ENCODE measurements around the gene CNBP. TPM values are rescaled to one million over a fixed set of nuclear protein-coding genes. Genes with fewer than 3 reads are reported as not detected.
A peak's percentile ranks its signal among the peaks of the same experiment; 100 is the strongest.

Gene CNBP
- total and polyA plus RNA-seq, 9 of the 15 experiments (the other 6 are each of a cell fraction or from before 2014, with no cell fraction given), result 284 to 717 (median 412) TPM

DNA sequence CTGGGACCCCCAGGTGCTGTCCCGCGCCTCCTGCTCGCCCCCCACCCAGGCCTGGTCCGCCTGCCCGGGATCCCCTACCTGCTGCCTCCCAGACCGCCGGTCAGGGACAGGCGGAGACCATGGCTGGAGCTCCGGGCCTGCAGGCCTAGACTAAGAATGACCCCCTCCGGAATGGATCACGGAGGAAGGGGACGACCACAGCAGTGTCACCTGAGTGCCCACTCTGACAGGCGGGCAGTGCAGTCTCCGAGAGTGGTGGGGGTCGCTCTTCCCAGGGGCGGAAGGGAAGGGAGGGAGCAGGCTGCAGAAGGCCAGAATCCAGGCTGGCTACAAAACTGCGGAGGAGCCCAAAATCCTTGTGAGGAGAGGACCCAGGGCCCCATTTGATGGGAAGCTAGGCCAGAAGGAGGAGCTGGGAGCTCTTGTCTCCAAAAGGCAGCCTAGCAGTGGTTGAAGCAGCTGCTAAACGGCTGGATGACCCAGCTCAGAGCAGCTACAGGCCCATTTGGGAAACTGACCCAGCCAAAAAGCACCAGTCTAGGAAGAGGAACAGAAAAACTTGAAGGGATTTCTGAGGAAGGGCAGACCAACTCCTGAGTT is 61.2 kb downstream of the CNBP start:
- ATAC-seq (no peak), DNase-seq (ENCODE audit: extremely low read depth in 1 of 4, low spot score in 3 of 4) (no peak), FAIRE-seq (no peak)
- Histone ChIP-seq H4K20me1 (replicated peaks; ENCODE audit: control insufficient read depth, insufficient read depth, low read length) (no peaks in the 10 kb centered on the region), H3K27me3 (ENCODE audit: control insufficient read depth in 2 of 2, insufficient read depth in 2 of 2, low read length in 2 of 2) (no peaks in the 10 kb centered on the region), H3K27ac (ENCODE audit: extremely low read depth, low read depth, low read length) (no peak overlapping the region; the same call in 2 of the 3 replicates), H2AFZ (ENCODE audit: low read depth, low read length) (0 out of 2 replicates have a peak overlapping the region, but pooled peaks have one; percentile 16), H3K9me1 (ENCODE audit: control insufficient read depth, insufficient read depth, low read length) (no peaks in the 10 kb centered on the region), H3K4me2 (ENCODE audit: insufficient read depth, low read length) (no peak overlapping the region), H3K4me1 (replicated peaks in 1 of 2; ENCODE audit: control insufficient read depth in 2 of 2, insufficient read depth in 2 of 2, low read length in 2 of 2) (peaks cover 15 to 30% of the 10 kb centered on the region in 2 experiments; a peak in 4 of 5 replicates), H3K4me3 (no peak overlapping the region), H3K9ac (ENCODE audit: insufficient read depth in 1 of 2, low read depth in 2 of 2, low read length in 2 of 2) (no peak overlapping the region; a peak in 1 of 4 replicates), H3K9me3 (replicated peaks; ENCODE audit: control insufficient read depth, insufficient read depth, low read depth, low read length) (no peaks in the 10 kb centered on the region), H3K36me3 (ENCODE audit: control insufficient read depth, insufficient read depth, low read length) (no peaks in the 10 kb centered on the region), H3K79me2 (ENCODE audit: control insufficient read depth, insufficient read depth, low read length) (peaks cover 15% of the 10 kb centered on the region; the same call in 2 of the 3 replicates)
- intact Hi-C loops (cut with micrococcal nuclease), result no loop called here
- 73% methylated on average over 9 of the region's 18 CpGs for WGBS (ENCODE audit: insufficient coverage, low coverage, missing lambda C conversion rate)
- POLR2A ChIA-PET, result interaction anchor here (0.6 to 2.1 kb wide), 5 partner anchors 15 to 176 kb away, joined by 3 to 10 read pairs (median 3); no protein-coding TSS in a partner anchor
- BruUV-seq (replicated peaks), result no TSS peak
- CTCF ChIA-PET (ENCODE audit: low intra/inter-chr PET ratio), result no interaction called here
- TF ChIP-seq ZNF217 (CRISPR knock-in tag; IDR thresholded peaks at IDR 0.05), result no peak
- TF ChIP-seq PCBP1 (IDR thresholded peaks at IDR 0.05; ENCODE audit: low read depth, low read length, poor library complexity, severe bottlenecking), result peak; percentile 17
- in situ Hi-C loops (cut with MboI), result no loop called here

DNA sequence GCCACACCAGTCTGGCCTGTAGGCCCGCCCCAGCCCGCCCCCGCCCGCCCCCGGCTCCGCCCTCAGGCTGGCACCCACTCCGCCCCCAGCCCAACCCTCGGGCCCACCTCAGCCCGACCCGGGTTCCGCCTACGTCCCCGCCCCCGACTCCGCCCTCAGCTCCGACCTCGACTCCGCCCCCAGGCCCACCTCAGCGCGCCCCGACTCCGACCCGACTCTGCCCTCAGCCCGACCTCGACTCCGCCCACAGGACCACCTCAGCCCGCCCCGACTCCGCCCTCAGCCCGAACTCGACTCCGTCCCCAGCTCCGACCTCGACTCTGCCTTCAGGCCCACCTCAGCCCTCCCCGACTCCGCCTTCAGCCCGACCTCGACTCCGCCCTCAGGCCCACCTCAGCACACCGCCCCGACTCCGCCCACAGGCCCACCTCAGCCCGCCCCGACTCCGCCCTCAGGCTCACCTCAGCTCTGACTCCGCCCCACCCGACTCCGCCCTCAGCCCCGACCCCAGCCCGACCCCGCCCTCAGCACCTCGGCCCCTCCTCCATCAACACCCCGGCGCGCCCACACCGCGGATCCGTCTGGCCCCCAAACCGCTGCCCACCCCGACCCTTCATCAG is 61.8 kb downstream of the CNBP start, which contains the start of gene RAB43:
Gene RAB43, minus strand, starts transcription at position 13 of the 620 bp plus-strand sequence. CDS start 315 bp downstream, outside the sequence.
- ChIA-PET CTCF (ENCODE audit: low intra/inter-chr PET ratio) (no interaction called here), POLR2A (interaction anchor here (0.7 to 2.1 kb wide), 5 partner anchors 9 to 56 kb away, joined by 3 to 10 read pairs (median 4); no protein-coding TSS in a partner anchor)
- no peaks in the 10 kb centered on the region for H4K20me1 ChIP-seq (replicated peaks; ENCODE audit: control insufficient read depth, insufficient read depth, low read length)
- peak within 1 kb of the TSS; percentile 75 for H3K27ac ChIP-seq (ENCODE audit: extremely low read depth, low read depth, low read length)
- intact Hi-C loops (cut with micrococcal nuclease), result no loop called here
- peak; percentile 83 to 97 (median 95) for DNase-seq (ENCODE audit: extremely low read depth in 1 of 4, low spot score in 3 of 4)
- no peak for FAIRE-seq
- H3K4me2 ChIP-seq (ENCODE audit: insufficient read depth, low read length), result peak within 1 kb of the TSS; percentile 87
- H3K36me3 ChIP-seq (ENCODE audit: control insufficient read depth, insufficient read depth, low read length), result no peaks in the 10 kb centered on the region
- no peaks in the 10 kb centered on the region for H3K27me3 ChIP-seq (ENCODE audit: control insufficient read depth in 2 of 2, insufficient read depth in 2 of 2, low read length in 2 of 2)
- H3K9me3 ChIP-seq (replicated peaks; ENCODE audit: control insufficient read depth, insufficient read depth, low read depth, low read length), result no peaks in the 10 kb centered on the region
- H3K9ac ChIP-seq (ENCODE audit: insufficient read depth in 1 of 2, low read depth in 2 of 2, low read length in 2 of 2), result peak within 1 kb of the TSS; percentile 68 to 94
- WGBS (ENCODE audit: insufficient coverage, low coverage, missing lambda C conversion rate), result 4% methylated on average over 7 of the region's 60 CpGs
- peak within 1 kb of the TSS; percentile 58 for H3K4me3 ChIP-seq
- H3K79me2 ChIP-seq (ENCODE audit: control insufficient read depth, insufficient read depth, low read length), result peaks cover 15% of the 10 kb centered on the region; the same call in 2 of the 3 replicates
- no peaks in the 10 kb centered on the region for H3K9me1 ChIP-seq (ENCODE audit: control insufficient read depth, insufficient read depth, low read length)
- BruUV-seq (replicated peaks), result no TSS peak
- ATAC-seq, result peak; percentile 86
- in situ Hi-C loops (cut with MboI), result no loop called here
- peaks cover 15 to 30% of the 10 kb centered on the region in 2 experiments; a peak in 4 of 5 replicates for H3K4me1 ChIP-seq (replicated peaks in 1 of 2; ENCODE audit: control insufficient read depth in 2 of 2, insufficient read depth in 2 of 2, low read length in 2 of 2)
- H2AFZ ChIP-seq (ENCODE audit: low read depth, low read length), result peak within 1 kb of the TSS; percentile 87
- TF ChIP-seq ZNF184 (CRISPR knock-in tag; IDR thresholded peaks at IDR 0.05) (no peak), SUPT5H (IDR thresholded peaks at IDR 0.05) (no peak), ELF2 (CRISPR knock-in tag; IDR thresholded peaks at IDR 0.05) (no peak), ZNF23 (CRISPR knock-in tag; IDR thresholded peaks at IDR 0.05) (no peak), POLR2AphosphoS5 (IDR thresholded peaks at IDR 0.05; ENCODE audit: control insufficient read depth, insufficient read depth, low read depth, low read length) (0 out of 2 replicates have a peak, but pooled peaks have one; percentile 7), CHD4 (IDR thresholded peaks at IDR 0.05; ENCODE audit: insufficient read depth, insufficient replicate concordance, low read depth, low read length, poor library complexity, severe bottlenecking) (no peak), NUFIP1 (IDR thresholded peaks at IDR 0.05; ENCODE audit: partially characterized antibody) (no peak)
- TF ChIP-seq, protein P1, sequence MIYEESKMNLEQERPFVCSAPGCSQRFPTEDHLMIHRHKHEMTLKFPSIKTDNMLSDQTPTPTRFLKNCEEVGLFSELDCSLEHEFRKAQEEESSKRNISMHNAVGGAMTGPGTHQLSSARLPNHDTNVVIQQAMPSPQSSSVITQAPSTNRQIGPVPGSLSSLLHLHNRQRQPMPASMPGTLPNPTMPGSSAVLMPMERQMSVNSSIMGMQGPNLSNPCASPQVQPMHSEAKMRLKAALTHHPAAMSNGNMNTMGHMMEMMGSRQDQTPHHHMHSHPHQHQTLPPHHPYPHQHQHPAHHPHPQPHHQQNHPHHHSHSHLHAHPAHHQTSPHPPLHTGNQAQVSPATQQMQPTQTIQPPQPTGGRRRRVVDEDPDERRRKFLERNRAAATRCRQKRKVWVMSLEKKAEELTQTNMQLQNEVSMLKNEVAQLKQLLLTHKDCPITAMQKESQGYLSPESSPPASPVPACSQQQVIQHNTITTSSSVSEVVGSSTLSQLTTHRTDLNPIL (CRISPR knock-in tag; IDR thresholded peaks at IDR 0.05), result no peak
- TF ChIP-seq, protein P2, sequence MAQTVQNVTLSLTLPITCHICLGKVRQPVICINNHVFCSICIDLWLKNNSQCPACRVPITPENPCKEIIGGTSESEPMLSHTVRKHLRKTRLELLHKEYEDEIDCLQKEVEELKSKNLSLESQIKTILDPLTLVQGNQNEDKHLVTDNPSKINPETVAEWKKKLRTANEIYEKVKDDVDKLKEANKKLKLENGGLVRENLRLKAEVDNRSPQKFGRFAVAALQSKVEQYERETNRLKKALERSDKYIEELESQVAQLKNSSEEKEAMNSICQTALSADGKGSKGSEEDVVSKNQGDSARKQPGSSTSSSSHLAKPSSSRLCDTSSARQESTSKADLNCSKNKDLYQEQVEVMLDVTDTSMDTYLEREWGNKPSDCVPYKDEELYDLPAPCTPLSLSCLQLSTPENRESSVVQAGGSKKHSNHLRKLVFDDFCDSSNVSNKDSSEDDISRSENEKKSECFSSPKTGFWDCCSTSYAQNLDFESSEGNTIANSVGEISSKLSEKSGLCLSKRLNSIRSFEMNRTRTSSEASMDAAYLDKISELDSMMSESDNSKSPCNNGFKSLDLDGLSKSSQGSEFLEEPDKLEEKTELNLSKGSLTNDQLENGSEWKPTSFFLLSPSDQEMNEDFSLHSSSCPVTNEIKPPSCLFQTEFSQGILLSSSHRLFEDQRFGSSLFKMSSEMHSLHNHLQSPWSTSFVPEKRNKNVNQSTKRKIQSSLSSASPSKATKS (CRISPR knock-in tag; IDR thresholded peaks at IDR 0.05), result no peak

All from K562 (cell line).